ENCODE results near the gene KISS1R.
"Not testable (repeated sequence)": the region's sequence is repeated elsewhere in the genome, so short reads cannot be mapped to it uniquely, and the experiment has no call there.

KISS1R gene

DNA sequence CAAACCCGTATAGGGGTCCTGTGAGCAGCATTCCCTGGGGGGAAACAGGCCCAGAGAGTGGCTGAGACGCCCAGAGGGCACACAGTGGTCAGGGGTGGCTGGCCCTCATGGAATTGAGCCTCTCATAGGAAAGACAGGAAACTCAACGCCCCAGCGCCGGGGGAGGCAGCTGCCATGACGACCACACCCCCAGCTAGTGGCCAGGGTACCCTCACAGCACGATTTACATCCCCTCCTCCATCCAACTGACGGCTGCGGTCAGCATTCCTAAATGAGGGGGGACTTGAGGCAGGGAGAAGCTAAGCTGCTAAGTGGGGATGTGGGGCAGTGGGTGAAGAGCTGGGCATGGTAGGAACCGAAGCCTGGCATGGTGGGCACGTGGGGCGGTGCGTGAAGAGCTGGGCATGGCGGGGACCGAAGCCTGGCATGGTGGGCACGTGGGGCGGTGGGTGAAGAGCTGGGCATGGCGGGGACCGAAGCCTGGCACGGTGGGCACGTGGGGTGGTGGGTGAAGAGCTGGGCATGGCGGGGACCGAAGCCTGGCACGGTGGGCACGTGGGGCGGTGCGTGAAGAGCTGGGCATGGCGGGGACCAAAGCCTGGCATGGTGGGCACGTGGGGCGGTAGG lies 34.1 kb upstream of the KISS1R start:
- DNase-seq, result no peak

DNA sequence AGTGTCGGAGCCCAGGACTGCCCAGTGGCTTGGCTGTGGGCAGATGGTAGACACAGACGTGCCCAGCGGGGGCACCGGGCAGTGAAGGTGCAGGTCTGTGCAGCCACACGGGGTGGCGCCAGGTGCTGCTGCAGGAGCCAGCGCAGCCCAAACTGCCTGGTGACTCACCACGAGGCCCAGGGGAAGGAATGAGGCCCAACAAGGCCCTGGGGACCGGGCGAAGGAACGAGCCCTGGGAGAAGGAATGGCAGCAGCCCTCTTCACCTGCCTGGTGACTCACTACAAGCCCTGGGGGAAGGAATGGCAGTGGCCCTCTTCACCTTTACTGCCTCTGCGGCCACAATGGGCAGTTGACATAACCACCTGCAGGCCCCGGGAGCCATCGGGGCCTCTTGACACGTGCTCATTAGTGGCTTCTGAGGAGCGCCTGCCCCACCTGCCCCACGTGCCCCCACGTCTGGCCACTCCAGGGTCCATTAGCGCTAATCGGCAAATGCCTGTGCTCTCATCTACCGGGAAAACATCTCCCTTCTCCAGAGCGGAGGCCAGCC lies 33.4 kb upstream of the KISS1R start:
- peak; percentile 54 for DNase-seq

GRCh38 chr19:884420-885211 lies 32.5 kb upstream of the KISS1R start:
- DNase-seq, result no peak

DNA sequence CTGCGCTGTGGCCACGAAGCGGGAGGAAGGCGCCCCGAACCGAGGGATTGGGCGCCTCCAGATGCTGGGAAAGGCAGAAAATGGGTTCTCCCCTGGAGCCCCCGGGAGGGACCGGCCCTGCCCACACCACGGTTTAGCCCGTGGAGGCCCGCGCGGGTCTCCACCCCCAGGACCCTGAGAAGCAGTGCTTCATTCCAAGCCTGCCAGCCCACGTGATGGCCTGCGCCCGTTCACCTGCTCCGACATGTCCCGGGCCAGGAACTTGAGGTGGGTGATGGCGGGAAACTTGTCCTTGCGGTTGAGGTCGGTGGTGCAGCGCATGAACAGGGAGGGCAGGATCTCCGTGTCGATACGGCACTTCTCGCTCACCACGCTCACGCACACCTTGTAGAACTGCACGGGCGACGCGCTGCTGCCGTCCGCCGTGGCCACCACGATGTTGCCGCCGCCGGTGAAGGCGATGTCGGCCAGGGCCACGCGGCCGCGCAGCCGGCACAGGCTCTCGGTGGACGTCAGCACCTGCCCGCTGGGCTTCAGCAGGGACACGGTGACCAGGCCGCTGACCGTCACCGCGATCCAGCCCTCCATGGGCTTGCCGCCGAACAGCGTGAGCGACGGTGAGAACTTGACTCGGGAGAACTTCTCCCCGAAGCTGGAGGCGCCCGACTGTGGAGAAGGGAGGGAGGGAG lies 31.5 kb upstream of the KISS1R start:
- no peak for DNase-seq

- DNase-seq, result no peak
Observed at GRCh38 chr19:887072-887471, 30.1 kb upstream of the KISS1R start.

DNA sequence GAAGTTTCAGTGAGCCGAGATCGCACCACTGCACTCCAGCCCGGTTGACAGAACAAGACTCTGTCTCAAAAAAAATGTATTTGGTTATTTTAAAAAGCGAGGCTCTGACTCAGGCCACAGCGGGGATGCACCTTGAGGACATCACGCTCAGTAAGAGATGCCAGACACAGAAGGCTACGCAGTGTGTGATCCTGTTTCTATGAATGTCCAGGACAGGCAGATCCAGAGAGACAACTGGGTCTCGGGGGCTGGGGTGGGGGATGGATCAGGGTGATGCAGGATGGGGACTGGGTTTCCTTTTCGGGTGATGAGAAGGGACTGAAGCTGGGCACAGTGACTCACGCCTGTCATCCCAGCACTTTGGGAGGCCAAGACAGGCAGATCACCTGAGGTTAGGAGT lies 29.5 kb upstream of the KISS1R start:
- DNase-seq, result no peak

- no peak for DNase-seq
Observed at GRCh38 chr19:888581-889385, 28.4 kb upstream of the KISS1R start.

- no peak for DNase-seq
Observed at GRCh38 chr19:889662-890295, 27.4 kb upstream of the KISS1R start.

DNA sequence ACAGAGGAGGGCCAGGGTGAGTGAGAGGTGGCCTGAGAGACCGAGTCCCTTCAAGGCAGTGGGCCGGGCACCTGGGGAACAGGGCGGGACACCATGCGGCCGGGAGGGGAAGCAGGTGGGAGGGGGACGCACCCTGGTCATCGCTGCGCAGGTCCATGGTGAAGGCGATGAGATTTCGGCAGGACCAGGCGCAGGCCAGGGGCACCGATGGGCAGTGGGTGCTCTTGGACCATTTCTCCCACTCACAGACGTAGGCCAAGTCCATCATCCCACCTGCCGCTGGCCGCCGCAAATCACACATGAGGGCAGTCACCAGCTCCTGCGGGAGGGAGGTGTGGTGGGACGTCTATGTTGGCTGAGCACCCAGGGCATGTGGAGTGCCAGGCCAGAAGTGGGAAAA lies 26.3 kb upstream of the KISS1R start:
- no peak for DNase-seq

GRCh38 chr19:891421-892200 lies 25.5 kb upstream of the KISS1R start:
- not testable (repeated sequence) for DNase-seq

DNA sequence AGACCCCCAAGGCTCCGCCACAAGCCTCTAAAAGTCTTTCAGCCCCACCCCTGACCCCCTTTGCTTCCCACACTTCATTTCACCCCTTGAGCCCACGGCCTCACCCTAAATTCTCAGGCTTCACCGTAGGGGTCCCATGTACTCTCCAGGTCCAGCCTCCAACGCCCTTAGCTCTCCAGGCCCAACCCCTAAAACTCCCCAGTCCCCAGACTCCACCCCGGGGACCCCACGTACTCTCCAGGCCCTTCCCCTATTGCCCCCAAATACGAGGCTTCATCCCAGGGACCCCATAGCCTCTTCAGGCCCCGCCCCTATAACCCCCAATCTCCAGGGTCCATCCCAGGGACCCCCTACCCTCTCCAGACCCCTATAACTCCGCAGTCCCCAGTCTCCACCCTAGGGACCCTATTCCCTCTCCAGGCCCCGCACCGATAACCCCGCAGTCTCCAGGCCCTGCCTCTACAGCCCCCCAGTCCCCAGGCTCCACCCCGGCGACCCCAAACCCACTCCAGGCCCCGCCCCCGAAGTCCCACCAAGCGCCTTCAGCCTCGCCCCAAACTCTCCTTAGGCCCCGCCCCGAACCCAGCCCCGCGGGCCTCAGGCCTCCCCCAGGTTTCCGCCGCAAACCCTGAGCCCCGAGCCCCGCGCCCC lies 24.8 kb upstream of the KISS1R start:
- no peak for DNase-seq

DNA sequence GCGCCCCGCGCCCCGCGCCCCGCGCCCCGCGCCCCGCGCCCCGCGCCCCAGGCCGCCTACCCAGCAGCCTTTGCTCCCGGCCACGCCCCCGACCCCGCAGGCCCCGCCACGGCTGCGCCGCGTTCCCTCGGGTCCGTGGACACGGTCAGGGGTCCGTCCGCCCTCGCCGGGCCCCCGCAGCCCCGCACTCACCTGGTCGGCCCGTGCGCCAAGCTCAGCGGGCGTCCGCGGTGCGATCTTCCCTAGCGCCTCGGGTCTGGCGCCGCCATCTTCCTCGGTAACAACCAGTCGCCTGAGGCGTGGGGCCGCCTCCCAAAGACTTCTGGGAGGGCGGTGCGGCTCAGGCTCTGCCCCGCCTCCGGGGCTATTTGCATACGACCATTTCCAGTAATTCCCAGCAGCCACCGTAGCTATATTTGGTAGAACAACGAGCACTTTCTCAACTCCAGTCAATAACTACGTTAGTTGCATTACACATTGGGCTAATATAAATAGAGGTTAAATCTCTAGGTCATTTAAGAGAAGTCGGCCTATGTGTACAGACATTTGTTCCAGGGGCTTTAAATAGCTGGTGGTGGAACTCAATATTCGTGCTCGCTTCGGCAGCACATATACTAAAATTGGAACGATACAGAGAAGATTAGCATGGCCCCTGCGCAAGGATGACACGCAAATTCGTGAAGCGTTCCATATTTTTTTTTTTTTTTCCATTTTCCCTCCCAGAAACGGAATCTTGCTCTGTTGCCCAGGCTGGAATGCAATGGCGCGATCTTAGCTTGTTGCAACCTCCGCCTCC lies 24.0 kb upstream of the KISS1R start, which contains the start of the genes MED16 and RNU6-9:
Gene MED16, minus strand, starts transcription at position 294 of the 796 bp plus-strand sequence. CDS start 2,056 bp downstream, outside the sequence.
Gene RNU6-9, plus strand, starts transcription at position 591 of the 796 bp plus-strand sequence.
- peak; percentile 92 for DNase-seq

GRCh38 chr19:896434-896833 lies 20.7 kb upstream of the KISS1R start:
- DNase-seq, result no peak

DNA sequence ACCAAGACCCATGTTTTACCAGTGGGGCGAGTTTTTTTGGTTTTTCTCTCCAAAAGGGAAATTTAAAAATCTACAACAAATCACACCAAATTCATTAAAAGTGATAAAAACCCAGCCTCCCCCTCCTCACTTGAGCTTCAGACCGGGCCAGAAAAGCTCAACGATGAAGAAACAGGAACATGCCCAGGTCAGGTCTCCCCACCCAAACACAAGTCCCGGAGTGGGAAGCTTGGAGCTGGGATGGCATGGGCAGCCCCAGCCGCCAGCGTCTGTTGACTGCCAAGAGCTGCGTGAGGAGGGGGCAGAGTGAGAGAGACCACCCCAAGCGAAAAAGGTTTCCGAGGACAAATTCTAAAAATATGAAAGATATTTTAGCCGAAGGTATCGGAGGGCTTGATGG lies 20.1 kb upstream of the KISS1R start:
- DNase-seq, result no peak

- no peak for DNase-seq
Observed at GRCh38 chr19:897442-898039, 19.6 kb upstream of the KISS1R start.

DNA sequence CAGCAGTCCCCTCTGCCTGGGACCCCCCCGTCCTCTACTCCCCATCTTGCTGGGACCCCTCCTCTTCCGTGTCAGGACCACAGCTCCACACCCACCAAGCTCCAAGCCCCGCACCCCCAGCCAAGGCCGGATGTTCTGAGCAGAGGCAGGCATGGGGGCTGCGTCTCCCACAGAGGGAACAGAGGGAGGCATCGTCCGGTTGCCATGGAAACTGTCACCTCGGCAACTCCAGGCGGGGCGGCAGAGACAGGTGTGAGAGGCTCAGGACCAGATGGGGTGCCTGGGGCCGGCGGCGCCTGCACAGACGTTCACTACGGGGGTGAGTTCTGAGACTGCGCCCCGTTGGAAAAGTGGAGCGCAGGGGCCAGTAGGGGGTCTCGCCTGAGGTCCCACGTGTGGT lies 18.5 kb upstream of the KISS1R start:
- DNase-seq, result peak; percentile 10

- DNase-seq, result no peak
Observed at GRCh38 chr19:899336-900042, 17.6 kb upstream of the KISS1R start.

DNA sequence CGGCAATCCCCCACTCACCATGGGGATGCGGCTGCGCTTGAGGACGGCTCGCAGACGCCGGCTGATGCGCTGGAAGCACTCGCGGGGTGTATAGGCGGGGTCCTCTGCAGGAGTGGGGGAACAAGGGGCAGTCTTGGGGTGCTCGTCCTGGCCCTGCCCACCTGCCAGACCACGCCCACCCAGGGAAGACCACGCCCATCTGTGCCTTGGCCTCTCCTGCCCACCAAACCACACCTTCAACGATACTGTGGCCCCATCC lies 17.2 kb upstream of the KISS1R start:
- DNase-seq, result no peak

Measured in NCI-H1436 (cell line).